Testis (tissue), 3 donors: ENCODE results near the gene SMYD3. TPM values are rescaled to one million over a fixed set of nuclear protein-coding genes. Genes with fewer than 3 reads are reported as not detected.
A peak's percentile ranks its signal among the peaks of the same experiment; 100 is the strongest.

Experiments
- DNase-seq: peaks from one replicate; pipeline ENCODE4 v3.0.0-alpha.2; 2019
- H3K27ac ChIP-seq, 2 donors: fragments of 200-600 bp; sonication (generic); one replicate each; pipeline ENCODE4 v1.5.1; 2019
- H3K27me3 ChIP-seq: fragments of 200-600 bp; sonication (generic); one replicate; pipeline ENCODE4 v1.5.1; 2019
- H3K36me3 ChIP-seq: fragments of 200-600 bp; sonication (generic); one replicate; pipeline ENCODE4 v1.5.1; 2017; ENCODE audit warnings: low read depth; ENCODE audit errors: missing control alignments
- H3K4me1 ChIP-seq: fragments of 200-600 bp; sonication (generic); one replicate; pipeline ENCODE4 v1.5.1; 2019
- H3K4me3 ChIP-seq, 2 donors: fragments of 200-600 bp; sonication (generic); one replicate each; pipeline ENCODE4 v1.5.1; 2017 to 2019
- H3K9me3 ChIP-seq: fragments of 200-600 bp; sonication (generic); one replicate; pipeline ENCODE4 v1.5.1; 2017
- CTCF ChIP-seq, 3 experiments: fragments of 450-650 bp in 2 of 3; fragments of 200-600 bp in 1 of 3; sonication (generic) in 1 of 3; IDR thresholded peaks; one replicate each; pipeline ENCODE4 v1.5.1; 2016 to 2019; ENCODE audit warnings: antibody characterized with exemption in 3 of 3, mild to moderate bottlenecking in 2 of 3, moderate library complexity in 1 of 3
- POLR2A ChIP-seq: fragments of 450-650 bp; IDR thresholded peaks from one replicate; pipeline ENCODE4 v1.6.1; 2017; ENCODE audit warnings: antibody characterized with exemption, mild to moderate bottlenecking, moderate library complexity
- WGBS, 2 donors: methylation state at CpG; one replicate each; pipeline ENCODE4 v1.1.5; 2018; 5-methylcytosine and 5-hydroxymethylcytosine counted together
- intact Hi-C: fragments of 100-400 bp; cut with DNase I; formaldehyde crosslinking; loops from one replicate; pipeline ENCODE4 v1.15.1; 2023; ENCODE audit warnings: low total_unique reads
- polyA plus RNA-seq: library from polyadenylated mRNA; stranded (reverse); fragments of 350-450 nt; fragmentation: Illumina TruSeq; extraction: RNeasy Lipid Tissue Mini Kit (QIAGEN cat#74804); gene quantifications from one replicate; pipeline ENCODE4 v1.2.3, GENCODE V29; 2014; ENCODE audit warnings: low read depth, low replicate concordance; ENCODE audit not compliant: insufficient read depth
- total RNA-seq, 2 donors: library from RNA; depleted of rRNA; stranded (reverse); fragments of >200 nt; gene quantifications; one replicate each; pipeline ENCODE4 v1.2.3, GENCODE V29; 2016

SMYD3 gene
- total and polyA plus RNA-seq, 3 donors from 2014 or later, result 23.0 to 38.8 (median 38.7) TPM

GRCh38 chr1:246416261-246416660, 90.8 kb downstream of the SMYD3 start:
- no peak for DNase-seq
- WGBS, 2 donors, result 43 to 57% methylated on average over 1 of the region's 1 CpG
- Histone ChIP-seq H3K4me1 (no peaks in the 10 kb centered on the region), H3K27me3 (no peaks in the 10 kb centered on the region), H3K4me3 (no peak overlapping the region), H3K36me3 (no peaks in the 10 kb centered on the region), H3K9me3 (no peaks in the 10 kb centered on the region), H3K27ac (no peak overlapping the region)
- intact Hi-C loops, result no loop called here
- no peak for TF ChIP-seq POLR2A
- TF ChIP-seq CTCF (IDR thresholded peaks at IDR 0.05), result no peak

DNA sequence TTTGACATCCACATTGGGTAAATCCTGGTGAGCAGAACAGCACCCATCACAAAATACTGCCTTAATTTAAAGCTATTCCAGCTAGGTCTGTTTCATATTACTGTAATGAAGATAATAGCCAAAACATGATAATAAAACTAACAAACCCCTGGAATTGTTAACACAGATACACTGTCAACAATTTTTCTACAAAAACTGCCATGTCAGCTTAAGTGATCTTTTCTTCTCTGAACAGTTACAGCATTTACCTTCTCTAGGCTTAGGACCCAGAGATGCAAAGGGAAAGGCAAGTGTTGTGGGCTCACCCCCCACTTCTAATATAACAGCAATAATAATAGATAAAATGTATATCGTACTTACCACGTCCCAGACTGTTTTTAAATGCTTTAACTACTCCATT, 92.1 kb downstream of the SMYD3 start:
- no peak overlapping the region for H3K4me3 ChIP-seq
- intact Hi-C loops, result no loop called here
- no peak overlapping the region for H3K27ac ChIP-seq
- no peak for DNase-seq
- TF ChIP-seq CTCF (IDR thresholded peaks at IDR 0.05) (no peak), POLR2A (no peak)
- no peaks in the 10 kb centered on the region for H3K36me3 ChIP-seq
- WGBS, 2 donors, result 96 to 97% methylated on average over 2 of the region's 2 CpGs
- no peaks in the 10 kb centered on the region for H3K4me1 ChIP-seq
- H3K27me3 ChIP-seq, result no peaks in the 10 kb centered on the region
- no peaks in the 10 kb centered on the region for H3K9me3 ChIP-seq

DNA sequence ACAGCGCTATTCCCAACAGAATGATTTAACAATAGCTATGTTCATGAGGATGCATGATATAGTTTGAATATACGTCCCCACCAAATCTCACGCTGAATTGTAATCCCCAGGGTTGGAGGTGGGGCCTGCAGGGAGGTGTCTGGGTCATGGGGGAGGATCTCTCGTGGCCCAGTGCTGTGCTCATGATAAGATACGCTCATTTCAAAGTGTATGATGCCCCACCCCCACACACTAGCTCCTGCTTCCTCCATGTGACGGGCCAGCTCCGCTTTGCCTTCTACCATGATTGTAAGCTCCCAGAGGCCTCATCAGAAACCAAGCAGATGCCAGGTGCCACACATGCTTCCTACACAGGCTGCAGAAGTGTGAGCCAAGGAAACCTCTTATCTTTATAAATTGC, 93.6 kb downstream of the SMYD3 start:
- H3K9me3 ChIP-seq, result no peaks in the 10 kb centered on the region
- no peak for DNase-seq
- WGBS, 2 donors, result 89 to 94% methylated on average over 7 of the region's 7 CpGs
- intact Hi-C loops, result no loop called here
- no peak overlapping the region for H3K27ac ChIP-seq
- TF ChIP-seq POLR2A (no peak), CTCF (IDR thresholded peaks at IDR 0.05) (no peak)
- no peaks in the 10 kb centered on the region for H3K4me1 ChIP-seq
- no peaks in the 10 kb centered on the region for H3K36me3 ChIP-seq
- no peaks in the 10 kb centered on the region for H3K27me3 ChIP-seq
- H3K4me3 ChIP-seq, result no peak overlapping the region

GRCh38 chr1:246404078-246404477, 103.0 kb downstream of the SMYD3 start:
- Histone ChIP-seq H3K4me3 (no peak overlapping the region), H3K4me1 (no peaks in the 10 kb centered on the region), H3K27me3 (no peaks in the 10 kb centered on the region), H3K27ac (no peak overlapping the region), H3K9me3 (no peaks in the 10 kb centered on the region), H3K36me3 (no peaks in the 10 kb centered on the region)
- DNase-seq, result no peak
- TF ChIP-seq CTCF (IDR thresholded peaks at IDR 0.05) (no peak), POLR2A (no peak)
- WGBS, 2 donors, result 74 to 81% methylated on average over 7 of the region's 7 CpGs
- intact Hi-C loops, result no loop called here

DNA sequence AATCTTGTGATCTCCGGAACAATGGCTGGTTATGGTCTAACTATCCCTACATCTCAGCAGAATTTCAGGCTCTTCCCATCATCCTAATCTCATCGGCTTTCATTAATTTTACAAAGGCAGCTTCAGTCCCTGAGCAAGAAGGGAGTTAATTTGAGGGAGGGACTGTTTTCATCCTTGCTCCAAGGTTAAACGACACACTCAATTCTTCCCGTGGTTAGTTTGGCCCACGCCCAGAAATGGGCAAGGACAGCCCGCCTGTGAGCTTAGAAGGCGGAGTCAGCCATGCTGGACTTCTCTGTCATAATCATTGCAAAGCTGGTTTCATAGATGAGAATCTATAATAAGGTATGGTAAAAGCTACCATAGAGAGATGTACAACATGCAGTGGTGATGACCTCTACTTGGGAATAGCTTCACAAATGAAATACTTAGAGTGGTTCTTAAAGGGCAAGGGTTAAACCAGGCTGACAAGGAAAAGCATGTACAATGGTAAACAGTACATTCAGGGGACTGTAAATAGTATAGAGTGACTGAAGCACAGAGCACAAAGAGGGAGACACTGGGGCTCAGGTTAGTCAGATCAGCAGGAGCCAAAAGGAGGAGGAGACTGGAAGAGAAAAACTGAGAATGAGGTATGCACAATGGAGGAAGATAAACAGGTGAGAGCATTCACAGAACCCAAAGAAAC, 108.8 kb downstream of the SMYD3 start:
- DNase-seq, result peak; percentile 73
- Histone ChIP-seq H3K27me3 (no peaks in the 10 kb centered on the region), H3K4me3 (no peak overlapping the region), H3K4me1 (no peaks in the 10 kb centered on the region), H3K9me3 (no peaks in the 10 kb centered on the region), H3K27ac (peak overlapping the region; percentile 2 to 71), H3K36me3 (no peaks in the 10 kb centered on the region)
- 48 to 75% methylated on average over 7 of the region's 7 CpGs for WGBS, 2 donors
- no peak for TF ChIP-seq POLR2A
- TF ChIP-seq CTCF (IDR thresholded peaks at IDR 0.05), result no peak
- intact Hi-C loops, result no loop called here
